ENCODE results near the gene NUCKS1.

Gene NUCKS1

DNA sequence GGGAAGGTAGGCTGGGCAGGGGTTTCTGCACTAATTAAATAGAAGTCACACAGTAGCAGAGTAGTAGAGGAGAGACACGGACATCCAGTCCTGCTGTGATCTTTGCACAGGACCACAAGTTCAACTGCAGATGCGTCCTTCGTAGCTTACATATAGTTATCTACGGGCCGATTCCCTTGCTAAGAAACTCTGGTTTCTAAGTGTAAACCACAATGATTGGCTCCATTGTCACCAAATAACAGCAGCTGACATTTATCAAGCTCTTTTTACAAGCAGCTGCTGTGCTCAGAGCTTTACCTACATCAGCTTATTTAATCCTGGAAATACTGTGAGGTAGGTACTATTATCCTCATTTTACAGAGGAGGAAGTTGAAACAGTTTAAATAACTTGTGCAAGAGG lies 72.8 kb downstream of the NUCKS1 start:
- Histone ChIP-seq H3K4ac (ENCODE audit: low read depth, low read length) (no peak overlapping the region), H3K36me3 (ENCODE audit: control insufficient read depth, insufficient read depth, low read length) (no peaks in the 10 kb centered on the region)

DNA sequence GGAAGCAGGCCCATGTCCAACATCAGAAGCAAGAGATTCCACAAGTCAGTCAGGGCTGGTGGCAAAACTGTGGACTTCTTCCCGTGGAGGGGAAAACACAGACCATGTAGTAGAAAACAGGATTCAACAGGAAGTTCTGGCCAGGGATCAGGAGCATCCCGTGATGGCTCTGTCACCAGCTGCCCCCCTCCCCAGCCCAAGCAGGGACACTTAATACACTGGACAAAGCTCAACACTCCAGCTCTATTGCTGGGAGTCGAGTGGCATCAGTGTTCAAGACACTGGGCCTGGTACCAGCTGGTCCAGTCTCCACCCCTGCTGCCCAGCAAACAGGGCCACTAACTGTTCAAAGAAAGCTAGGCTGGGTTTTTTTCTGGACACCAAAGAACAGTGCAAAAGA lies 73.4 kb downstream of the NUCKS1 start:
- no peak for DNase-seq
- Histone ChIP-seq H3K23ac (ENCODE audit: low read length) (no peak overlapping the region), H3K4me3 (ENCODE audit: low read length) (no peak overlapping the region), H3K18ac (ENCODE audit: low read length) (no peak overlapping the region), H2BK120ac (ENCODE audit: low read depth, low read length) (no peak overlapping the region), H4K5ac (ENCODE audit: low read length) (no peak overlapping the region), H3K9ac (ENCODE audit: low read length) (no peak overlapping the region), H2BK5ac (ENCODE audit: low read length) (no peak overlapping the region), H4K8ac (ENCODE audit: low read depth, low read length) (no peak overlapping the region), H3K4me2 (ENCODE audit: low read length) (no peak overlapping the region), H2AK5ac (ENCODE audit: low read length) (no peak overlapping the region), H3K56ac (ENCODE audit: low read length) (no peak overlapping the region), H3K27ac (ENCODE audit: low read depth, low read length) (no peak overlapping the region), H2BK15ac (replicated peaks; ENCODE audit: low read depth) (no peak overlapping the region), H3K79me2 (ENCODE audit: control insufficient read depth, insufficient read depth, low read length) (no peaks in the 10 kb centered on the region), H3K27me3 (ENCODE audit: insufficient read depth, low read length, poor library complexity) (no peaks in the 10 kb centered on the region), H3K4ac (ENCODE audit: low read depth, low read length) (no peak overlapping the region), H3K36me3 (ENCODE audit: control insufficient read depth, insufficient read depth, low read length) (no peaks in the 10 kb centered on the region), H3K4me1 (ENCODE audit: control insufficient read depth, low read depth, low read length) (peaks cover 9% of the 10 kb centered on the region), H3K79me1 (ENCODE audit: low read length) (peaks cover 4% of the 10 kb centered on the region)
- no CpG with 5 or more reads among the region's 3 CpGs for WGBS (ENCODE audit: extremely low coverage, insufficient coverage, low lambda C conversion rate)

More for the DNA sequence above, 72.8 kb downstream of the NUCKS1 start:
- no peak overlapping the region for H3K4me3 ChIP-seq (ENCODE audit: low read length)
- no peak overlapping the region for H4K5ac ChIP-seq (ENCODE audit: low read length)
- no peak overlapping the region for H2BK15ac ChIP-seq (replicated peaks; ENCODE audit: low read depth)
- H3K23ac ChIP-seq (ENCODE audit: low read length) = no peak overlapping the region
- no peaks in the 10 kb centered on the region for H3K79me2 ChIP-seq (ENCODE audit: control insufficient read depth, insufficient read depth, low read length)
- H3K18ac ChIP-seq (ENCODE audit: low read length) = no peak overlapping the region
- H3K27me3 ChIP-seq (ENCODE audit: insufficient read depth, low read length, poor library complexity) = no peaks in the 10 kb centered on the region
- peaks cover 4% of the 10 kb centered on the region for H3K79me1 ChIP-seq (ENCODE audit: low read length)
- H2BK120ac ChIP-seq (ENCODE audit: low read depth, low read length) = no peak overlapping the region
- no peak overlapping the region for H3K56ac ChIP-seq (ENCODE audit: low read length)
- H3K4me1 ChIP-seq (ENCODE audit: control insufficient read depth, low read depth, low read length) = peaks cover 9% of the 10 kb centered on the region
- no peak overlapping the region for H2BK5ac ChIP-seq (ENCODE audit: low read length)
- no peak overlapping the region for H3K27ac ChIP-seq (ENCODE audit: low read depth, low read length)
- no peak overlapping the region for H4K8ac ChIP-seq (ENCODE audit: low read depth, low read length)
- no CpG with 5 or more reads among the region's 5 CpGs for WGBS (ENCODE audit: extremely low coverage, insufficient coverage, low lambda C conversion rate)
- no peak overlapping the region for H3K4me2 ChIP-seq (ENCODE audit: low read length)
- no peak overlapping the region for H3K9ac ChIP-seq (ENCODE audit: low read length)
- H2AK5ac ChIP-seq (ENCODE audit: low read length) = no peak overlapping the region
- DNase-seq = no peak

GRCh38 chr1:205676002-205676401 lies 74.0 kb downstream of the NUCKS1 start:
- no peak overlapping the region for H2BK15ac ChIP-seq (replicated peaks; ENCODE audit: low read depth)
- H2BK5ac ChIP-seq (ENCODE audit: low read length) = no peak overlapping the region
- no peak overlapping the region for H2BK120ac ChIP-seq (ENCODE audit: low read depth, low read length)
- H3K9ac ChIP-seq (ENCODE audit: low read length) = no peak overlapping the region
- no peak overlapping the region for H4K8ac ChIP-seq (ENCODE audit: low read depth, low read length)
- H3K4me2 ChIP-seq (ENCODE audit: low read length) = no peak overlapping the region
- H3K18ac ChIP-seq (ENCODE audit: low read length) = no peak overlapping the region
- H3K4me3 ChIP-seq (ENCODE audit: low read length) = no peak overlapping the region
- no peaks in the 10 kb centered on the region for H3K79me2 ChIP-seq (ENCODE audit: control insufficient read depth, insufficient read depth, low read length)
- no peak overlapping the region for H3K4ac ChIP-seq (ENCODE audit: low read depth, low read length)
- no peaks in the 10 kb centered on the region for H3K27me3 ChIP-seq (ENCODE audit: insufficient read depth, low read length, poor library complexity)
- DNase-seq = no peak
- no peaks in the 10 kb centered on the region for H3K36me3 ChIP-seq (ENCODE audit: control insufficient read depth, insufficient read depth, low read length)
- no peak overlapping the region for H3K23ac ChIP-seq (ENCODE audit: low read length)
- H4K5ac ChIP-seq (ENCODE audit: low read length) = no peak overlapping the region
- H2AK5ac ChIP-seq (ENCODE audit: low read length) = no peak overlapping the region
- no peak overlapping the region for H3K56ac ChIP-seq (ENCODE audit: low read length)
- peaks cover 12% of the 10 kb centered on the region for H3K4me1 ChIP-seq (ENCODE audit: control insufficient read depth, low read depth, low read length)
- peaks cover 4% of the 10 kb centered on the region for H3K79me1 ChIP-seq (ENCODE audit: low read length)
- no CpG with 5 or more reads among the region's 5 CpGs for WGBS (ENCODE audit: extremely low coverage, insufficient coverage, low lambda C conversion rate)
- no peak overlapping the region for H3K27ac ChIP-seq (ENCODE audit: low read depth, low read length)

- Histone ChIP-seq H3K4me2 (ENCODE audit: low read length) (no peak overlapping the region), H3K79me2 (ENCODE audit: control insufficient read depth, insufficient read depth, low read length) (no peaks in the 10 kb centered on the region), H3K56ac (ENCODE audit: low read length) (no peak overlapping the region), H2BK15ac (replicated peaks; ENCODE audit: low read depth) (no peak overlapping the region), H2BK5ac (ENCODE audit: low read length) (no peak overlapping the region), H4K5ac (ENCODE audit: low read length) (no peak overlapping the region), H3K23ac (ENCODE audit: low read length) (no peak overlapping the region), H2AK5ac (ENCODE audit: low read length) (no peak overlapping the region), H4K8ac (ENCODE audit: low read depth, low read length) (no peak overlapping the region), H3K27me3 (ENCODE audit: insufficient read depth, low read length, poor library complexity) (no peaks in the 10 kb centered on the region), H3K4ac (ENCODE audit: low read depth, low read length) (no peak overlapping the region), H3K4me1 (ENCODE audit: control insufficient read depth, low read depth, low read length) (peaks cover 14% of the 10 kb centered on the region), H3K36me3 (ENCODE audit: control insufficient read depth, insufficient read depth, low read length) (no peaks in the 10 kb centered on the region), H3K18ac (ENCODE audit: low read length) (no peak overlapping the region), H2BK120ac (ENCODE audit: low read depth, low read length) (no peak overlapping the region), H3K4me3 (ENCODE audit: low read length) (no peak overlapping the region), H3K27ac (ENCODE audit: low read depth, low read length) (no peak overlapping the region), H3K9ac (ENCODE audit: low read length) (no peak overlapping the region), H3K79me1 (ENCODE audit: low read length) (peaks cover 4% of the 10 kb centered on the region)
- no peak for DNase-seq
- WGBS (ENCODE audit: extremely low coverage, insufficient coverage, low lambda C conversion rate) = no CpG with 5 or more reads among the region's 4 CpGs
Measured at GRCh38 chr1:205675247-205675646, 74.7 kb downstream of the NUCKS1 start.

DNA sequence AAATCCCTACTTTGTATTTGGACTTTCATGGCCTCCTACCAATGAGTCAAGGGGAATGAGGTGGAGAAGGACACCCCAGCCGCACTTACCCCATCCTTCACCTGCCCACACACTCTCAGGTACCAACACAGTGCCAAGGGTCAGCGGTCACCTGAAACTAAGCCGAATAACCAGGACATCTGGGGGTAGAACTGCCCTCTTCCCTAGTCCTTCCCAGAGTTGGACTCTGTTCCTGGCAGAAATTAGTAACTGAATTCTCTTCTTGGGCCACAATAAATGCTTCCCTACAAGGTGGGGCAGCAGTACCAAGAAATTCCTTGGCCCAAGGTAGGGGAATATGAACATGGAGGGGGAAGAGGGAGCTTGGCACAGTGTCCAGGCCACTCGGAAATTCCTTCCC lies 77.0 kb downstream of the NUCKS1 start:
- Histone ChIP-seq H3K56ac (ENCODE audit: low read length) (no peak overlapping the region), H3K27ac (ENCODE audit: low read depth, low read length) (no peak overlapping the region), H3K4me1 (ENCODE audit: control insufficient read depth, low read depth, low read length) (peaks cover 10% of the 10 kb centered on the region), H3K9ac (ENCODE audit: low read length) (no peak overlapping the region), H3K27me3 (ENCODE audit: insufficient read depth, low read length, poor library complexity) (no peaks in the 10 kb centered on the region), H3K4ac (ENCODE audit: low read depth, low read length) (no peak overlapping the region), H3K18ac (ENCODE audit: low read length) (no peak overlapping the region), H4K8ac (ENCODE audit: low read depth, low read length) (no peak overlapping the region), H3K79me2 (ENCODE audit: control insufficient read depth, insufficient read depth, low read length) (no peaks in the 10 kb centered on the region), H2BK15ac (replicated peaks; ENCODE audit: low read depth) (no peak overlapping the region), H3K79me1 (ENCODE audit: low read length) (no peaks in the 10 kb centered on the region), H3K4me2 (ENCODE audit: low read length) (no peak overlapping the region), H4K5ac (ENCODE audit: low read length) (no peak overlapping the region), H3K36me3 (ENCODE audit: control insufficient read depth, insufficient read depth, low read length) (no peaks in the 10 kb centered on the region), H2BK120ac (ENCODE audit: low read depth, low read length) (no peak overlapping the region), H2BK5ac (ENCODE audit: low read length) (no peak overlapping the region), H3K23ac (ENCODE audit: low read length) (no peak overlapping the region), H2AK5ac (ENCODE audit: low read length) (no peak overlapping the region), H3K4me3 (ENCODE audit: low read length) (no peak overlapping the region)
- WGBS (ENCODE audit: extremely low coverage, insufficient coverage, low lambda C conversion rate) = no CpG with 5 or more reads among the region's 4 CpGs
- no peak for DNase-seq

DNA sequence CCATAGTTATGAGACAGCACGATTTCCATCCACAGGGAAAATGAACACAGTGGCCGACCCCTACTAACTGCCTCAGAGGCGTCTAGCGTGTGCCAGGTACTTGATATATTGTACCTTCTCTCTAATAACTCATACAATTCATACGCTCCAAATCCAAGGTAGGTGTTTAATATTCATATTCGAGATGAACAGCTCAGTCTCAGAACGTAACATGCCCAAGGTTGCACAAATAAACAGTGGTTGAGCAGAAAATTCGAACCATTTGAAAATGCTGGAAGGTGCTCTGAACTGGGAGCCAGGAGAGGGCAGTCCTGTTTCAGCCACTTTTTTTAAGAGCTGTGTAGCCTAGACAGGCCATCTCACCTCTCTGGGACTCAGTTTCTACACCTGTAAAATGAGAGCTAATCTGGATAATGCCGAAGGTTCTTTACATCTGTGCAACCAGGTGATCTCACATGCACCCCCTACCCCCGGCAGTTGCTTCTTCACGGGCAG lies 77.5 kb downstream of the NUCKS1 start:
- no peak overlapping the region for H2BK5ac ChIP-seq (ENCODE audit: low read length)
- H3K36me3 ChIP-seq (ENCODE audit: control insufficient read depth, insufficient read depth, low read length) = no peaks in the 10 kb centered on the region
- H3K4me3 ChIP-seq (ENCODE audit: low read length) = no peak overlapping the region
- no peak overlapping the region for H2BK120ac ChIP-seq (ENCODE audit: low read depth, low read length)
- H3K23ac ChIP-seq (ENCODE audit: low read length) = no peak overlapping the region
- H3K4me2 ChIP-seq (ENCODE audit: low read length) = no peak overlapping the region
- no peak overlapping the region for H4K5ac ChIP-seq (ENCODE audit: low read length)
- peaks cover 10% of the 10 kb centered on the region for H3K4me1 ChIP-seq (ENCODE audit: control insufficient read depth, low read depth, low read length)
- no peaks in the 10 kb centered on the region for H3K79me1 ChIP-seq (ENCODE audit: low read length)
- no peak overlapping the region for H3K18ac ChIP-seq (ENCODE audit: low read length)
- no peak overlapping the region for H3K9ac ChIP-seq (ENCODE audit: low read length)
- H3K79me2 ChIP-seq (ENCODE audit: control insufficient read depth, insufficient read depth, low read length) = no peaks in the 10 kb centered on the region
- H3K27me3 ChIP-seq (ENCODE audit: insufficient read depth, low read length, poor library complexity) = no peaks in the 10 kb centered on the region
- no peak overlapping the region for H3K27ac ChIP-seq (ENCODE audit: low read depth, low read length)
- H2BK15ac ChIP-seq (replicated peaks; ENCODE audit: low read depth) = no peak overlapping the region
- no peak overlapping the region for H4K8ac ChIP-seq (ENCODE audit: low read depth, low read length)
- H2AK5ac ChIP-seq (ENCODE audit: low read length) = no peak overlapping the region
- no CpG with 5 or more reads among the region's 11 CpGs for WGBS (ENCODE audit: extremely low coverage, insufficient coverage, low lambda C conversion rate)
- peak overlapping the region; percentile 8 for H3K56ac ChIP-seq (ENCODE audit: low read length)
- DNase-seq = no peak
- H3K4ac ChIP-seq (ENCODE audit: low read depth, low read length) = no peak overlapping the region

All from mesendoderm (in vitro differentiated cells).